GM19193 (cell line): Measurements from ENCODE around the gene DAPK1.
A peak's percentile ranks its signal among the peaks of the same experiment; 100 is the strongest.

ENCODE experiments used
- POLR2A ChIP-seq: IDR thresholded peaks from 4 replicates; pipeline ENCODE4 v1.6.1; 2011; ENCODE audit not compliant: insufficient read depth, insufficient read length; ENCODE audit errors: extremely low read depth

The DAPK1 gene

GRCh38 chr9:87490225-87490624 lies 7.4 kb upstream of the DAPK1 start:
- no peak for TF ChIP-seq POLR2A

- TF ChIP-seq POLR2A = no peak
These were observed 6.8 kb upstream of the DAPK1 start for GRCh38 chr9:87490907-87491306.

- no peak for TF ChIP-seq POLR2A
These were observed 6.1 kb upstream of the DAPK1 start for GRCh38 chr9:87491523-87491922.

GRCh38 chr9:87492642-87493041 lies 5.0 kb upstream of the DAPK1 start:
- TF ChIP-seq POLR2A = no peak

- TF ChIP-seq POLR2A = no peak
These were observed 2.6 kb upstream of the DAPK1 start for GRCh38 chr9:87494970-87495471.

- TF ChIP-seq POLR2A = no peak
These were observed 525 bp upstream of the DAPK1 start for GRCh38 chr9:87497080-87497603.

- TF ChIP-seq POLR2A = peak; percentile 9
These were observed 561 bp downstream of the DAPK1 start for GRCh38 chr9:87498046-87498810.

- TF ChIP-seq POLR2A = peak; percentile 5
These were observed 1.2 kb downstream of the DAPK1 start for GRCh38 chr9:87498811-87499360.

GRCh38 chr9:87499424-87500017 lies 1.9 kb downstream of the DAPK1 start:
- TF ChIP-seq POLR2A = no peak

GRCh38 chr9:87500491-87501270 lies 3.0 kb downstream of the DAPK1 start:
- no peak for TF ChIP-seq POLR2A

GRCh38 chr9:87501806-87502205 lies 4.1 kb downstream of the DAPK1 start:
- no peak for TF ChIP-seq POLR2A

- TF ChIP-seq POLR2A = peak; percentile 15
These were observed 4.9 kb downstream of the DAPK1 start for GRCh38 chr9:87502391-87503221.

GRCh38 chr9:87503430-87503829 lies 5.8 kb downstream of the DAPK1 start:
- no peak for TF ChIP-seq POLR2A

- TF ChIP-seq POLR2A = no peak
These were observed 6.3 kb downstream of the DAPK1 start for GRCh38 chr9:87503927-87504326.
